Activated naive CD4-positive, alpha-beta T cell treated with anti-CD3 and anti-CD28 coated beads for 36 hours (primary cell): ENCODE measurements around the gene MEI4. TPM values are rescaled to one million over a fixed set of nuclear protein-coding genes. Genes with fewer than 3 reads are reported as not detected.
"Not testable (repeated sequence)": the region's sequence is repeated elsewhere in the genome, so short reads cannot be mapped to it uniquely, and the experiment has no call there.

Source experiments
- CTCF ChIA-PET: fragments of 350-600 bp; sonication (Branson Sonifier 250); formaldehyde crosslinking; loops from one replicate; lab custom pipeline; 2021; ENCODE audit warnings: antibody characterized with exemption; lab: Charles Lee
- DNase-seq: peaks from one replicate; pipeline ENCODE4 v3.0.0-alpha.2; 2020
- H3K27ac Mint-ChIP-seq: one replicate; pipeline ENCODE4 v1.8.0; 2021; ENCODE audit warnings: mild to moderate bottlenecking, mixed read lengths
- H3K27me3 Mint-ChIP-seq: one replicate; pipeline ENCODE4 v1.8.0; 2021; ENCODE audit warnings: low read depth, mixed read lengths
- H3K36me3 Mint-ChIP-seq: one replicate; pipeline ENCODE4 v1.8.0; 2021; ENCODE audit warnings: low read depth, mixed read lengths
- H3K4me1 Mint-ChIP-seq: one replicate; pipeline ENCODE4 v1.8.0; 2021; ENCODE audit warnings: low read depth, mixed read lengths
- H3K4me3 Mint-ChIP-seq: one replicate; pipeline ENCODE4 v1.8.0; 2021; ENCODE audit warnings: mild to moderate bottlenecking, moderate library complexity, mixed read lengths
- H3K9me3 Mint-ChIP-seq: one replicate; pipeline ENCODE4 v1.8.0; 2021; ENCODE audit warnings: mixed read lengths
- intact Hi-C: fragments of 100-400 bp; cut with micrococcal nuclease; formaldehyde crosslinking; loops from one replicate; pipeline ENCODE4 v1.15.1; 2023
- total RNA-seq, 2 experiments: library from RNA; stranded (reverse); gene quantifications; one replicate each; pipeline ENCODE4 v1.2.3, GENCODE V29; 2021

Gene MEI4
- total RNA-seq, 2 experiments from 2014 or later = not detected

- H3K4me1 Mint-ChIP-seq, intact Hi-C loops, H3K27ac Mint-ChIP-seq, H3K4me3 Mint-ChIP-seq, CTCF ChIA-PET, H3K9me3 Mint-ChIP-seq, H3K36me3 Mint-ChIP-seq, DNase-seq, H3K27me3 Mint-ChIP-seq: not testable (repeated sequence)
Measured at GRCh38 chr6:77700095-77700494, 47.3 kb downstream of the MEI4 start.

- no peak for DNase-seq
- Mint-ChIP-seq H3K27ac (no peak overlapping the region), H3K4me1 (no peaks in the 10 kb centered on the region), H3K9me3 (peaks cover 11% of the 10 kb centered on the region), H3K4me3 (no peak overlapping the region), H3K27me3 (no peaks in the 10 kb centered on the region), H3K36me3 (no peaks in the 10 kb centered on the region)
- CTCF ChIA-PET = no interaction called here
- intact Hi-C loops = no loop called here
Measured at GRCh38 chr6:77707603-77708002, 54.8 kb downstream of the MEI4 start.

GRCh38 chr6:77715588-77715987, 62.7 kb downstream of the MEI4 start:
- Mint-ChIP-seq H3K27ac (no peak overlapping the region), H3K4me3 (no peak overlapping the region), H3K27me3 (no peaks in the 10 kb centered on the region), H3K9me3 (no peaks in the 10 kb centered on the region), H3K36me3 (no peaks in the 10 kb centered on the region), H3K4me1 (no peaks in the 10 kb centered on the region)
- intact Hi-C loops = no loop called here
- DNase-seq = no peak
- CTCF ChIA-PET = interaction anchor here (0.6 kb wide), 1 partner anchor 883 kb away, joined by 4 read pairs; no protein-coding TSS in a partner anchor

- Mint-ChIP-seq H3K9me3 (no peaks in the 10 kb centered on the region), H3K36me3 (no peaks in the 10 kb centered on the region), H3K4me1 (no peaks in the 10 kb centered on the region), H3K27ac (no peak overlapping the region), H3K27me3 (no peaks in the 10 kb centered on the region), H3K4me3 (no peak overlapping the region)
- intact Hi-C loops = no loop called here
- CTCF ChIA-PET = no interaction called here
- DNase-seq = no peak
Measured at GRCh38 chr6:77716311-77716710, 63.5 kb downstream of the MEI4 start.

GRCh38 chr6:77736010-77736409, 83.2 kb downstream of the MEI4 start:
- H3K27ac Mint-ChIP-seq, DNase-seq, H3K9me3 Mint-ChIP-seq, H3K36me3 Mint-ChIP-seq, H3K27me3 Mint-ChIP-seq, intact Hi-C loops, CTCF ChIA-PET, H3K4me3 Mint-ChIP-seq, H3K4me1 Mint-ChIP-seq: not testable (repeated sequence)

GRCh38 chr6:77740380-77740779, 87.5 kb downstream of the MEI4 start:
- intact Hi-C loops = loop anchor here (10.0 kb wide), 1 partner anchor 1974 kb away; no protein-coding TSS in a partner anchor

GRCh38 chr6:77752156-77752555, 99.3 kb downstream of the MEI4 start:
- peaks cover 14% of the 10 kb centered on the region for H3K9me3 Mint-ChIP-seq
- H3K36me3 Mint-ChIP-seq, H3K27me3 Mint-ChIP-seq, DNase-seq, H3K27ac Mint-ChIP-seq, H3K4me1 Mint-ChIP-seq, intact Hi-C loops, H3K4me3 Mint-ChIP-seq, CTCF ChIA-PET: not testable (repeated sequence)

More at GRCh38 chr6:77740380-77740779, 87.5 kb downstream of the MEI4 start:
- H3K36me3 Mint-ChIP-seq = no peaks in the 10 kb centered on the region
- no peak overlapping the region for H3K27ac Mint-ChIP-seq
- no peaks in the 10 kb centered on the region for H3K4me1 Mint-ChIP-seq
- CTCF ChIA-PET = no interaction called here
- H3K4me3 Mint-ChIP-seq = no peak overlapping the region
- DNase-seq = no peak
- H3K27me3 Mint-ChIP-seq = no peaks in the 10 kb centered on the region
- H3K9me3 Mint-ChIP-seq = no peaks in the 10 kb centered on the region

- no peaks in the 10 kb centered on the region for H3K36me3 Mint-ChIP-seq
- H3K27me3 Mint-ChIP-seq = no peaks in the 10 kb centered on the region
- CTCF ChIA-PET = no interaction called here
- no peak overlapping the region for H3K4me3 Mint-ChIP-seq
- H3K9me3 Mint-ChIP-seq = peaks cover 6% of the 10 kb centered on the region
- H3K4me1 Mint-ChIP-seq = no peaks in the 10 kb centered on the region
- H3K27ac Mint-ChIP-seq = no peak overlapping the region
- intact Hi-C loops = no loop called here
- no peak for DNase-seq
Measured at GRCh38 chr6:77762386-77762785, 109.5 kb downstream of the MEI4 start.

GRCh38 chr6:77763124-77763523, 110.3 kb downstream of the MEI4 start:
- intact Hi-C loops = no loop called here
- Mint-ChIP-seq H3K4me3 (no peak overlapping the region), H3K4me1 (no peaks in the 10 kb centered on the region), H3K27ac (no peak overlapping the region), H3K27me3 (no peaks in the 10 kb centered on the region), H3K36me3 (no peaks in the 10 kb centered on the region), H3K9me3 (peaks cover 6% of the 10 kb centered on the region)
- CTCF ChIA-PET = no interaction called here
- no peak for DNase-seq

GRCh38 chr6:77764364-77764763, 111.5 kb downstream of the MEI4 start:
- CTCF ChIA-PET = no interaction called here
- no peaks in the 10 kb centered on the region for H3K27me3 Mint-ChIP-seq
- no peak overlapping the region for H3K4me3 Mint-ChIP-seq
- H3K36me3 Mint-ChIP-seq = no peaks in the 10 kb centered on the region
- H3K9me3 Mint-ChIP-seq = peaks cover 1% of the 10 kb centered on the region
- no peak for DNase-seq
- no peak overlapping the region for H3K27ac Mint-ChIP-seq
- intact Hi-C loops = no loop called here
- H3K4me1 Mint-ChIP-seq = no peaks in the 10 kb centered on the region

- H3K27me3 Mint-ChIP-seq = no peaks in the 10 kb centered on the region
- H3K9me3 Mint-ChIP-seq = peaks cover 8% of the 10 kb centered on the region
- no peaks in the 10 kb centered on the region for H3K4me1 Mint-ChIP-seq
- no peaks in the 10 kb centered on the region for H3K36me3 Mint-ChIP-seq
- no peak overlapping the region for H3K4me3 Mint-ChIP-seq
- CTCF ChIA-PET = no interaction called here
- DNase-seq = no peak
- intact Hi-C loops = no loop called here
- no peak overlapping the region for H3K27ac Mint-ChIP-seq
Measured at GRCh38 chr6:77773157-77773822, 120.5 kb downstream of the MEI4 start.

- Mint-ChIP-seq H3K27me3 (no peaks in the 10 kb centered on the region), H3K4me3 (no peak overlapping the region), H3K9me3 (peaks cover 8% of the 10 kb centered on the region), H3K36me3 (no peaks in the 10 kb centered on the region), H3K4me1 (no peaks in the 10 kb centered on the region), H3K27ac (no peak overlapping the region)
- CTCF ChIA-PET = no interaction called here
- intact Hi-C loops = no loop called here
- no peak for DNase-seq
Measured at GRCh38 chr6:77774457-77774856, 121.6 kb downstream of the MEI4 start.

GRCh38 chr6:77776441-77776840, 123.6 kb downstream of the MEI4 start:
- DNase-seq = no peak
- no peaks in the 10 kb centered on the region for H3K4me1 Mint-ChIP-seq
- intact Hi-C loops = no loop called here
- H3K27me3 Mint-ChIP-seq = no peaks in the 10 kb centered on the region
- peaks cover 8% of the 10 kb centered on the region for H3K9me3 Mint-ChIP-seq
- no peaks in the 10 kb centered on the region for H3K36me3 Mint-ChIP-seq
- no peak overlapping the region for H3K27ac Mint-ChIP-seq
- CTCF ChIA-PET = no interaction called here
- no peak overlapping the region for H3K4me3 Mint-ChIP-seq
